ENCODE measurements around the gene ZNF792.
"Not testable (repeated sequence)": the region's sequence is repeated elsewhere in the genome, so short reads cannot be mapped to it uniquely, and the experiment has no call there.

Gene ZNF792

GRCh38 chr19:34998777-34999497 lies 34.9 kb upstream of the ZNF792 start:
- DNase-seq, result no peak

GRCh38 chr19:34998224-34998623 lies 34.2 kb upstream of the ZNF792 start:
- DNase-seq, result not testable (repeated sequence)

GRCh38 chr19:34997071-34997617 lies 33.1 kb upstream of the ZNF792 start:
- no peak for DNase-seq

- no peak for DNase-seq
Measured at GRCh38 chr19:34995551-34995950, 31.5 kb upstream of the ZNF792 start.

- no peak for DNase-seq
Measured at GRCh38 chr19:34994643-34995541, 30.9 kb upstream of the ZNF792 start.

GRCh38 chr19:34994286-34994642 lies 30.2 kb upstream of the ZNF792 start:
- DNase-seq, result no peak

- not testable (repeated sequence) for DNase-seq
Measured at GRCh38 chr19:34992582-34992981, 28.6 kb upstream of the ZNF792 start.

- DNase-seq, result no peak
Measured at GRCh38 chr19:34991542-34992333, 27.7 kb upstream of the ZNF792 start.

- DNase-seq, result no peak
Measured at GRCh38 chr19:34990578-34991192, 26.7 kb upstream of the ZNF792 start.

- no peak for DNase-seq
Measured at GRCh38 chr19:34989298-34989697, 25.3 kb upstream of the ZNF792 start.

- DNase-seq, result no peak
Measured at GRCh38 chr19:34988119-34988518, 24.1 kb upstream of the ZNF792 start.

- no peak for DNase-seq
Measured at GRCh38 chr19:34985249-34986022, 21.4 kb upstream of the ZNF792 start.

- no peak for DNase-seq
Measured at GRCh38 chr19:34984287-34984686, 20.3 kb upstream of the ZNF792 start.

- no peak for DNase-seq
Measured at GRCh38 chr19:34983786-34984185, 19.8 kb upstream of the ZNF792 start.

- DNase-seq, result no peak
Measured at GRCh38 chr19:34982275-34982674, 18.2 kb upstream of the ZNF792 start.

GRCh38 chr19:34979819-34980640 lies 16.0 kb upstream of the ZNF792 start:
- no peak for DNase-seq

GRCh38 chr19:34976611-34977010 lies 12.6 kb upstream of the ZNF792 start:
- no peak for DNase-seq

GRCh38 chr19:34975056-34975455 lies 11.0 kb upstream of the ZNF792 start:
- DNase-seq, result no peak

- DNase-seq, result no peak
Measured at GRCh38 chr19:34974646-34975045, 10.6 kb upstream of the ZNF792 start.

GRCh38 chr19:34972163-34972705 lies 8.2 kb upstream of the ZNF792 start:
- no peak for DNase-seq
